Raji (cell line): ENCODE measurements around the gene LRRC1.
A peak's percentile ranks its signal among the peaks of the same experiment; 100 is the strongest.

ENCODE experiments used
- POLR2A ChIP-seq: IDR thresholded peaks from 2 replicates; pipeline ENCODE4 v1.6.1; 2011; ENCODE audit warnings: low read depth, low read length, control low read depth; ENCODE audit not compliant: insufficient read depth

Gene LRRC1

DNA sequence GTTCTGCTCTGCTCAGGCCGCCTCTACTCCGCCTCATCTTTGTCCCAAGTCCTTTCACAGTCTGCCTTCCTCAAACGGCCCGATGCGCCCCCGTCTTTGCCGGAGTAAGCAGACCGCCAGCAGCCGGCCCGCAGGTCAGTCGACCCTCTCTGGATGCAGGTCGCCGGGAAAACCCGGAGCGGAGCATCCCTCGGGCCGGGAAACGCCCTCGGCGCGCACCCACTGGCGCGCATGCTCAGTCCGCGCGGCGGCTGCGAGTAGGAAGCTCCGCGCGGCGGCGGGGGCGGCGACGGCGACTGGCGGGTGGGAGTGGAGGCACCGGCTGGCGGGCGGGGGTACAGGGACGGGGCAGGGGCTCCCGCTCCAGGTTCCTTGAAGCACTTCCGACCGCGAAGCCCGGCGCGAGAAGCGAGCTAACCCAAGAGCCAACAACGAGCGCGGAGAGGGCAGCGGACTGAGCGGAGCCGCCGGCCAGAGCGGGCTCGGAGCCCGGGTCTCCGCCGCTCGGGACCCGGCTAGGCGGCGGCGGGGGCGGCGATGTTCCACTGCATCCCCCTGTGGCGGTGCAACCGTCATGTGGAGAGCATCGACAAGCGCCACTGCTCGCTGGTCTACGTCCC is at the start of gene LRRC1:
TSS of gene LRRC1 (plus strand) at position 286 of the 620 bp plus-strand sequence. CDS start at position 538, 252 bp downstream.
- TF ChIP-seq POLR2A = peak; percentile 89

- no peak for TF ChIP-seq POLR2A
Observed at GRCh38 chr6:53746442-53747103, 48.2 kb upstream of the LRRC1 start.

GRCh38 chr6:53750052-53750650 is 44.7 kb upstream of the LRRC1 start:
- no peak for TF ChIP-seq POLR2A

GRCh38 chr6:53751417-53751816 is 43.4 kb upstream of the LRRC1 start:
- TF ChIP-seq POLR2A = no peak

GRCh38 chr6:53752440-53752839 is 42.4 kb upstream of the LRRC1 start:
- no peak for TF ChIP-seq POLR2A

- TF ChIP-seq POLR2A = no peak
Observed at GRCh38 chr6:53752856-53753255, 41.9 kb upstream of the LRRC1 start.

GRCh38 chr6:53754330-53754729 is 40.5 kb upstream of the LRRC1 start:
- TF ChIP-seq POLR2A = no peak

DNA sequence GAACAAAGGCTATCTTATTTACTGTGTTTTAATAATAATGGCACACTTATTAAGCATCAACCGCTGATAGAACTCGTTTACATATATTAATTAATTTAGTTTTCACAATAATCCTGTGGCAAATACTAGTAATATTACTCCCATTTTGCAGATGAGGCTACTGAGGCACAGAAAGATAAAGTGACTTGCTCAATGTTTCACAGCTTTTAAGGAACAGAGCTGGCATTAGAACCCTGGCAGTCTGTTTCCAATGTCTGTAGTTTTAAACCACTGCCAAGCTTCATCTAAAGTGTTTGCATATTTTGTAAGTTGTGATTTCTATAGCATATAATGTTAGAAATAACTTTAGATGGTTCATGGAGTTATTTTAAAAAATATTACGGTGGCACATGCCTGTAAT is 38.4 kb upstream of the LRRC1 start:
- TF ChIP-seq POLR2A = no peak

DNA sequence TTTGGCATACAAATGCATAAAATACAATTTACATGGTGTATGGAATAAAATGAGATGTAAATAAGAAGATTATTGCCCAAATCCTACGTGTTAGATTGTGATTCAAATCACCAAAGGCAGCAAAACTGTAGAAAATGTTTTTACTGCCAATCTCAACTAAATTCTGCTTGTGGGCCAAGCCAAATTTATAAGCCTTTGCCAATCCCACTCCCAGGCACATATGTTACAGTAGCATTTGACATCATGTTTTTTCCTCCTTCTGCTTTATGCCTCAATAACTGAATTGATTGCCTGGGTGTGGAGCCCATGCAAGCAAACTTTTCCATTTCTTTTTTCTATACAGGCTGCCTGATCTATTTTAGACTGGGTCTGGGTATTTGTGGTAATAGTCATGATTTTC is 36.3 kb upstream of the LRRC1 start:
- TF ChIP-seq POLR2A = no peak

DNA sequence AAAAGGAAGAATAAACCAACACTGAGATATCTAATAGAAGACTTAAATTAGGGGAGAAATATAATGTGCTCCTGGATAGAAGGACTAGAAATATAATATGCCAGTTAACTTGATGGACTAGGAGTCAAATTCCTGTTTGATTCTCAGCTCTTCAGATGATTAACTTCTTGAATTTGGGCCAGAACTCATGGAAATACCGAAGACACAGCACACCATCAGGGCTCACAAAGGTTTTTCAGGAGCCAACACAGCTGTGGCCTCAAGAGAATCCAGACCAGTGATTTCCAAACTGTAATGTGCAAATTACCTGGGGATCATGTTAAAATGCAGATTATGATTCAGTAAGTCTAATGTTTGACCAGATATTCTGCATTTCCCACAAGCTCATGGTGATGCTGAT is 33.8 kb upstream of the LRRC1 start:
- TF ChIP-seq POLR2A = no peak

GRCh38 chr6:53765270-53765669 is 29.5 kb upstream of the LRRC1 start:
- no peak for TF ChIP-seq POLR2A

- no peak for TF ChIP-seq POLR2A
Observed at GRCh38 chr6:53766930-53767329, 27.9 kb upstream of the LRRC1 start.

DNA sequence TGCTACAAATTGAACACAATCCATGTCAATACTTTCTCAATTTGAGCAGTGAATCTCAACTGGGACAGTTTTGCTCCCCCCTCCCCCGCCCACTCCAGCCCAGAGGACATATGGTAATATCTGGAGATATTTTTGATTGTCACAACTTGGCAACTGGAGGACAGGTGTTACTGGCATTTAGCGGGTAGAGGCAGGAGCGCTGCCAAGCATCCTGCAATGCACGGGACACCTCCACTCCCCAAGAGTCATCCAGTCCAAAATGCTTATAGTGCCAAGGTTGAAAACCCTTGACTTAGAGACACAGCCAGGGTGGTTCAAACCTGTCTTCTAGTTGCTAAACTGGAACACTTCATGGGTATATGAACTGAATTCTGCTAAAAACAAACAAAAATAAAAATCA is 26.9 kb upstream of the LRRC1 start:
- no peak for TF ChIP-seq POLR2A

DNA sequence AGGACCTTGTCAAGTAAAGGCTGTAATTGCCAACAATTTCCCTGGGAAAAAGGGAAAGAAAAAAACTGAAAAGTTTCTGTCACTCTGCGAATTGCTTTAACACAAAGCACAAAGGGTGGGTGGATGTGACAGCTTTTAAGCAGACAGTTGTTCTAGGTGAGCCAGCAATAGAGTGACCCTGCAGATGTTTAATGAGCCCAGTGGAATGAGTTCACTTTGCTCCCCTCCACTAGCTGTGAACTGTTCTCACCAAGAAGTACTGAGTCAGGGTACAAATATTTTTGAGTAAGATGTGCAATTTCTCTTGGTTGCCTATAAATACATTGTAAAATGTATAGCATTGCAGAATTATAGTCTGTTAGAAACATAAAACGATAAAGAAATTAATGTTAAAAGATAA is 26.2 kb upstream of the LRRC1 start:
- no peak for TF ChIP-seq POLR2A

DNA sequence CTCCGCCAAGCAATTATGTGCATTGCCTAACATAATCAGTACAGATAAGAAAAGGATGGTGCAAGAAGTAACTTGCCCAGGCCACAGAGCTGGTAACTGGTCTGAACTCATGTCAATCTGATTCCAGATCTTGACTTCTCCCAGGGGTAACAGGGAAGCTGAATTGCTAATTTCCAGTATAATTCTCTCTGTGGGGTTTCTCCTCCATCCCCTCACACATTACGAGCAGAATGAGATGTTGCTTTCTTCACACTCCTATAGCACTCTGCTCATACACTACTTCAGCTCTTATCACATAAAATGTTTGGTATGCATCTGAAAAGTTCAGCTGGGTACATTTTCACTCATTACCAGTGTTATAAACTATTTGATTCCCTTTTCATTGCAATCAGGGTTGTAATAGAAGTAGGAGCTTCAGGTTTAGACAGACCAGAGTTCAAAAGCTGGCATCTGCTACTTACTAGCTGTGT is 24.0 kb upstream of the LRRC1 start:
- TF ChIP-seq POLR2A = no peak
